HCT116 (cell line): ENCODE results near the gene SLC24A3. TPM values are rescaled to one million over a fixed set of nuclear protein-coding genes. Genes with fewer than 3 reads are reported as not detected.

ENCODE experiments used
- ATAC-seq: fragments of 200-7000 bp; cut with Tn5 transposase; 2 replicates; pipeline ENCODE4 v1.9.1; 2020; ENCODE audit warnings: mild to moderate bottlenecking, moderate library complexity
- BruUV-seq: library from RNA; stranded (reverse); fragments of 400-500 nt; replicated peaks from 2 replicates; lab custom pipeline; 2021; lab: Mats Ljungman, UMichigan
- CTCF ChIA-PET: fragments of 300-600 bp; sonication (Branson Sonifier 250); formaldehyde crosslinking; loops from one replicate; lab custom pipeline; 2021; ENCODE audit warnings: antibody characterized with exemption; lab: Charles Lee
- POLR2A ChIA-PET: fragments of 300-600, 350-600 bp; sonication (Branson Sonifier 250); formaldehyde crosslinking; loops from one replicate; lab custom pipeline; 2021; ENCODE audit warnings: antibody characterized with exemption; lab: Charles Lee
- RAD21 ChIA-PET, 2 experiments: fragments of 300-600 bp; sonication (Branson Sonifier 250); formaldehyde crosslinking; loops; one replicate each; lab custom pipeline; 2023; ENCODE audit warnings: low total read pairs in 2 of 2; ENCODE audit not compliant: uncharacterized antibody in 2 of 2, unreplicated experiment in 2 of 2, low non-redundant PET in 1 of 2; lab: Charles Lee
- DNase-seq: peaks from one replicate; pipeline ENCODE4 v3.0.0-alpha.2; 2010; ENCODE audit warnings: low read depth, low spot score
- H2AFZ ChIP-seq: fragments of 200-600 bp; shearing (Covaris generic), sonication (generic); 2 replicates; pipeline ENCODE4 v1.6.1; 2017; ENCODE audit warnings: low read depth, mixed run types, mixed read lengths, antibody characterized with exemption, low read length; ENCODE audit not compliant: poor library complexity, severe bottlenecking
- H3K27ac ChIP-seq: 2 replicates; pipeline ENCODE4 v1.5.1; 2012; ENCODE audit warnings: low read depth, low read length
- H3K27me3 ChIP-seq: fragments of 200-600 bp; sonication (generic); 2 replicates; pipeline ENCODE4 v1.6.1; 2016; ENCODE audit warnings: mixed run types, low read length, mixed read lengths; ENCODE audit not compliant: insufficient read depth
- H3K36me3 ChIP-seq, 2 experiments: fragments of 200-500 bp in 1 of 2; fragments of 200-600 bp in 1 of 2; sonication (Bioruptor generic) in 1 of 2; sonication (generic) in 1 of 2; 2 replicates each; pipeline versions ENCODE4 v1.5.1 to v1.6.1; 2014 to 2016; ENCODE audit warnings: low read length in 2 of 2, inconsistent platforms in 1 of 2, mixed read lengths in 1 of 2, mixed run types in 1 of 2; ENCODE audit not compliant: insufficient read depth in 2 of 2, control insufficient read depth in 1 of 2
- H3K4me1 ChIP-seq, 2 experiments: fragments of 200-600 bp in 1 of 2; sonication (generic) in 1 of 2; 2 replicates each; pipeline versions ENCODE4 v1.5.1 to v1.6.1; 2012 to 2017; ENCODE audit warnings: low read length in 2 of 2, inconsistent platforms in 1 of 2, mild to moderate bottlenecking in 1 of 2, mixed read lengths in 1 of 2, mixed run types in 1 of 2, moderate library complexity in 1 of 2; ENCODE audit not compliant: insufficient read depth in 2 of 2, control insufficient read depth in 1 of 2
- H3K4me2 ChIP-seq: fragments of 200-600 bp; sonication (generic); 2 replicates; pipeline ENCODE4 v1.6.1; 2017; ENCODE audit warnings: mixed run types, low read length, mixed read lengths
- H3K4me3 ChIP-seq, 2 experiments: fragments of 200-600 bp in 1 of 2; sonication (generic) in 1 of 2; replicated peaks in 1 of 2; 2 replicates each; pipeline ENCODE4 v1.5.1; 2011 to 2016; ENCODE audit warnings: low read length in 2 of 2, control low read depth in 1 of 2, low read depth in 1 of 2, mild to moderate bottlenecking in 1 of 2, mixed read lengths in 1 of 2, mixed run types in 1 of 2
- H3K79me2 ChIP-seq: fragments of 200-600 bp; sonication (generic); 2 replicates; pipeline ENCODE4 v1.6.1; 2017; ENCODE audit warnings: mild to moderate bottlenecking, mixed run types, low read length, moderate library complexity, mixed read lengths; ENCODE audit not compliant: insufficient read depth
- H3K9ac ChIP-seq: fragments of 200-600 bp; sonication (generic); 2 replicates; pipeline ENCODE4 v1.6.1; 2016; ENCODE audit warnings: low read length, mixed read lengths
- H3K9me2 ChIP-seq: fragments of 200-600 bp; sonication (generic), shearing (Covaris generic); 2 replicates; pipeline ENCODE4 v1.6.1; 2017; ENCODE audit warnings: mixed run types, mild to moderate bottlenecking, moderate library complexity; ENCODE audit not compliant: insufficient read depth
- H3K9me3 ChIP-seq, 2 experiments: fragments of 200-500 bp in 1 of 2; fragments of 200-600 bp in 1 of 2; sonication (Bioruptor generic) in 1 of 2; sonication (generic) in 1 of 2; 2 replicates each; pipeline ENCODE4 v1.6.1; 2014 to 2017; ENCODE audit warnings: low read length in 2 of 2, mixed read lengths in 2 of 2, inconsistent platforms in 1 of 2, low read depth in 1 of 2, mild to moderate bottlenecking in 1 of 2, mixed run types in 1 of 2, moderate library complexity in 1 of 2; ENCODE audit not compliant: control insufficient read depth in 1 of 2, insufficient read depth in 1 of 2
- H4K20me1 ChIP-seq: fragments of 200-600 bp; sonication (generic), shearing (Covaris generic); 2 replicates; pipeline ENCODE4 v1.6.1; 2017; ENCODE audit warnings: mixed run types, mild to moderate bottlenecking, moderate library complexity; ENCODE audit not compliant: insufficient read depth
- CEBPB ChIP-seq: IDR thresholded peaks from 2 replicates; pipeline ENCODE4 v1.6.1; 2012; ENCODE audit warnings: low read depth
- ELF1 ChIP-seq: IDR thresholded peaks from 2 replicates; pipeline ENCODE4 v1.6.1; 2012; ENCODE audit warnings: low read depth, borderline replicate concordance
- JUND ChIP-seq: IDR thresholded peaks from 2 replicates; pipeline ENCODE4 v1.6.1; 2012
- POLR2AphosphoS5 ChIP-seq: IDR thresholded peaks from 2 replicates; pipeline ENCODE4 v1.6.1; 2011; ENCODE audit warnings: mild to moderate bottlenecking, low read depth, low read length, moderate library complexity
- SIN3A ChIP-seq: IDR thresholded peaks from 2 replicates; pipeline ENCODE4 v1.6.1; 2012; ENCODE audit warnings: low read depth
- SP1 ChIP-seq: IDR thresholded peaks from 2 replicates; pipeline ENCODE4 v1.6.1; 2012; ENCODE audit warnings: low read depth
- YY1 ChIP-seq: IDR thresholded peaks from 2 replicates; pipeline ENCODE4 v1.6.1; 2011; ENCODE audit warnings: low read length, low read depth, moderate library complexity, mild to moderate bottlenecking; ENCODE audit not compliant: insufficient replicate concordance; ENCODE audit errors: extremely low read depth
- ZFX ChIP-seq: fragments of 450-650 bp; IDR thresholded peaks from 2 replicates; pipeline ENCODE4 v1.6.1; 2017
- ZNF274 ChIP-seq: fragments of 200-500 bp; sonication (Bioruptor generic); IDR thresholded peaks from 2 replicates; pipeline ENCODE4 v1.6.1; 2014; ENCODE audit warnings: mild to moderate bottlenecking, low read depth, low read length, inconsistent platforms
- intact Hi-C: fragments of 100-400 bp; cut with micrococcal nuclease; formaldehyde crosslinking; loops from 2 replicates; pipeline ENCODE4 v1.10.0; 2022
- total RNA-seq: library from RNA; stranded (reverse); gene quantifications from one replicate; pipeline ENCODE4 v1.2.1, GENCODE V29; 2021; ENCODE audit not compliant: unreplicated experiment
- TF ChIP-seq, protein P1 (sequence below): IDR thresholded peaks from 2 replicates; pipeline ENCODE4 v1.6.1; 2012
- TF ChIP-seq, protein P2 (sequence below): IDR thresholded peaks from 2 replicates; pipeline ENCODE4 v1.6.1; 2012
- TF ChIP-seq, protein P3 (sequence below): IDR thresholded peaks from 2 replicates; pipeline ENCODE4 v1.6.1; 2011; ENCODE audit warnings: mild to moderate bottlenecking, low read length, moderate library complexity; ENCODE audit not compliant: insufficient replicate concordance; ENCODE audit errors: extremely low read depth

The SLC24A3 gene
- total RNA-seq, 1 experiment from 2014 or later, result not detected

DNA sequence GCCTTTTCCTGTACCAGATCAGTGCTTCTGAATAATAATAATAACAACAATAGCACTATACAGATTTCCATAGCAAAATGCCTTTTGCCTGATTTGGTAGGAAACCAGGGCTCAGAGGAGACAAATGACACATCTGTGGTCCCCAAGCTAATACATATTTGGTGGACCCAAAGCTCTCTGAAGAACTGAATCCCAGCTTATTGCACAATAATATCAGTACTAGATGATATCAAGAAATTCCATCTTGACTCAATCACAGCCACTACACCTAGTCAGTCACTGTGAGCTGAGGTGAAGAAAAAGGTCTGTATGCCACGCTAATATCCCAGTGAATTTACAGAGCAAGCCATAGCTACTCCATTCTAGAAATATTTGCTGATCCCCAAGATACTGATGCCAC lies 275.0 kb downstream of the SLC24A3 start:
- Histone ChIP-seq H4K20me1 (no peaks in the 10 kb centered on the region), H3K4me2 (no peak overlapping the region), H3K4me3 (no peak overlapping the region), H2AFZ (no peak overlapping the region), H3K4me1 (no peaks in the 10 kb centered on the region), H3K27ac (no peak overlapping the region), H3K79me2 (no peaks in the 10 kb centered on the region), H3K9ac (no peak overlapping the region), H3K9me3 (no peaks in the 10 kb centered on the region), H3K36me3 (no peaks in the 10 kb centered on the region), H3K27me3 (no peaks in the 10 kb centered on the region), H3K9me2 (no peaks in the 10 kb centered on the region)
- RAD21 ChIA-PET, result no interaction called here
- POLR2A ChIA-PET, result no interaction called here
- no peak for ATAC-seq
- no TSS peak for BruUV-seq
- DNase-seq, result no peak
- intact Hi-C loops, result no loop called here
- CTCF ChIA-PET, result no interaction called here
- TF ChIP-seq SP1 (no peak), SIN3A (no peak), POLR2AphosphoS5 (no peak), ZFX (no peak), ELF1 (no peak), JUND (no peak), CEBPB (no peak), ZNF274 (no peak), YY1 (no peak)
- TF ChIP-seq, protein P1, sequence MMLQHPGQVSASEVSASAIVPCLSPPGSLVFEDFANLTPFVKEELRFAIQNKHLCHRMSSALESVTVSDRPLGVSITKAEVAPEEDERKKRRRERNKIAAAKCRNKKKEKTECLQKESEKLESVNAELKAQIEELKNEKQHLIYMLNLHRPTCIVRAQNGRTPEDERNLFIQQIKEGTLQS, result no peak
- TF ChIP-seq, protein P2, sequence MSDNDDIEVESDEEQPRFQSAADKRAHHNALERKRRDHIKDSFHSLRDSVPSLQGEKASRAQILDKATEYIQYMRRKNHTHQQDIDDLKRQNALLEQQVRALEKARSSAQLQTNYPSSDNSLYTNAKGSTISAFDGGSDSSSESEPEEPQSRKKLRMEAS, result no peak
- TF ChIP-seq, protein P3, sequence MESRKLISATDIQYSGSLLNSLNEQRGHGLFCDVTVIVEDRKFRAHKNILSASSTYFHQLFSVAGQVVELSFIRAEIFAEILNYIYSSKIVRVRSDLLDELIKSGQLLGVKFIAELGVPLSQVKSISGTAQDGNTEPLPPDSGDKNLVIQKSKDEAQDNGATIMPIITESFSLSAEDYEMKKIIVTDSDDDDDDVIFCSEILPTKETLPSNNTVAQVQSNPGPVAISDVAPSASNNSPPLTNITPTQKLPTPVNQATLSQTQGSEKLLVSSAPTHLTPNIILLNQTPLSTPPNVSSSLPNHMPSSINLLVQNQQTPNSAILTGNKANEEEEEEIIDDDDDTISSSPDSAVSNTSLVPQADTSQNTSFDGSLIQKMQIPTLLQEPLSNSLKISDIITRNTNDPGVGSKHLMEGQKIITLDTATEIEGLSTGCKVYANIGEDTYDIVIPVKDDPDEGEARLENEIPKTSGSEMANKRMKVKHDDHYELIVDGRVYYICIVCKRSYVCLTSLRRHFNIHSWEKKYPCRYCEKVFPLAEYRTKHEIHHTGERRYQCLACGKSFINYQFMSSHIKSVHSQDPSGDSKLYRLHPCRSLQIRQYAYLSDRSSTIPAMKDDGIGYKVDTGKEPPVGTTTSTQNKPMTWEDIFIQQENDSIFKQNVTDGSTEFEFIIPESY, result no peak
